K562 (cell line): ENCODE results near the gene TMEM185B. TPM values are rescaled to one million over a fixed set of nuclear protein-coding genes. Genes with fewer than 3 reads are reported as not detected.

ENCODE experiments used
- ATAC-seq: fragments of 200-7000 bp; cut with Tn5 transposase; 3 replicates; pipeline ENCODE4 v1.9.1; 2020; ENCODE audit warnings: moderate library complexity
- BruUV-seq: library from RNA; stranded (reverse); fragments of 400-500 nt; replicated peaks from 2 replicates; lab custom pipeline; 2021; lab: Mats Ljungman, UMichigan
- CTCF ChIA-PET: fragments of 300-600 bp; formaldehyde crosslinking; extraction: SDS; loops from one replicate; lab custom pipeline; 2021; ENCODE audit warnings: low intra/inter-chr PET ratio; lab: Yijun Ruan, JAX
- POLR2A ChIA-PET: fragments of 300-600, 350-650 bp; sonication (Branson Sonifier 250); formaldehyde crosslinking; extraction: SDS; loops from one replicate; lab custom pipeline; 2021; ENCODE audit warnings: antibody characterized with exemption, inconsistent platforms; lab: Yijun Ruan, JAX
- DNase-seq, 4 experiments: peaks; one replicate each; pipeline versions ENCODE4 v3.0.0 to v3.0.0-alpha.2; 2011 to 2018; ENCODE audit warnings: low spot score in 3 of 4, mixed read lengths in 3 of 4; ENCODE audit errors: extremely low read depth in 1 of 4
- FAIRE-seq: peaks from 2 replicates; lab custom pipeline; 2011; peaks lifted over from hg19 to GRCh38; lab: Jason Lieb, UNC
- H2AFZ ChIP-seq: 2 replicates; pipeline ENCODE4 v1.6.0; 2011; ENCODE audit warnings: low read depth, low read length, control low read depth, inconsistent platforms
- H3K27ac ChIP-seq: fragments of 200-600 bp; 3 replicates; pipeline ENCODE4 v1.8.0; 2011; ENCODE audit warnings: low read depth, mild to moderate bottlenecking, control low read depth, inconsistent platforms, low read length, moderate library complexity, mixed read lengths; ENCODE audit errors: extremely low read depth
- H3K27me3 ChIP-seq, 2 experiments: fragments of 300-600 bp in 1 of 2; 2 replicates in 1 of 2; 3 replicates in 1 of 2; pipeline versions ENCODE4 v1.6.0 to v1.8.0; 2011; ENCODE audit warnings: inconsistent platforms in 2 of 2, low read length in 2 of 2, mild to moderate bottlenecking in 1 of 2, mixed read lengths in 1 of 2, moderate library complexity in 1 of 2; ENCODE audit not compliant: control insufficient read depth in 2 of 2, insufficient read depth in 2 of 2
- H3K36me3 ChIP-seq: fragments of 300-600 bp; 3 replicates; pipeline ENCODE4 v1.8.0; 2011; ENCODE audit warnings: mild to moderate bottlenecking, low read length, inconsistent platforms; ENCODE audit not compliant: control insufficient read depth, insufficient read depth
- H3K4me1 ChIP-seq, 2 experiments: fragments of 200-600 bp in 1 of 2; replicated peaks in 1 of 2; 2 replicates in 1 of 2; 3 replicates in 1 of 2; pipeline versions ENCODE4 v1.5.1 to v1.8.0; 2011; ENCODE audit warnings: inconsistent platforms in 2 of 2, low read length in 2 of 2, mild to moderate bottlenecking in 1 of 2, mixed read lengths in 1 of 2, moderate library complexity in 1 of 2; ENCODE audit not compliant: control insufficient read depth in 2 of 2, insufficient read depth in 2 of 2
- H3K4me2 ChIP-seq: 2 replicates; pipeline ENCODE4 v1.6.1; 2011; ENCODE audit warnings: low read length, control low read depth, inconsistent platforms, mixed read lengths; ENCODE audit not compliant: insufficient read depth
- H3K4me3 ChIP-seq: fragments of 200-600 bp; sonication (generic), shearing (Covaris generic); 2 replicates; pipeline ENCODE4 v1.5.1; 2016; ENCODE audit warnings: control low read depth, inconsistent platforms
- H3K79me2 ChIP-seq: fragments of 200-600 bp; 3 replicates; pipeline ENCODE4 v1.8.0; 2011; ENCODE audit warnings: low read length, inconsistent platforms; ENCODE audit not compliant: control insufficient read depth, insufficient read depth
- H3K9ac ChIP-seq, 2 experiments: 2 replicates each; pipeline versions ENCODE4 v1.6.0 to v1.6.1; 2011; ENCODE audit warnings: low read depth in 2 of 2, low read length in 2 of 2, control low read depth in 1 of 2, inconsistent platforms in 1 of 2, mild to moderate bottlenecking in 1 of 2, mixed read lengths in 1 of 2; ENCODE audit not compliant: insufficient read depth in 1 of 2
- H3K9me1 ChIP-seq: one replicate; pipeline ENCODE4 v1.6.0; 2011; ENCODE audit warnings: inconsistent platforms, mild to moderate bottlenecking, low read length, moderate library complexity; ENCODE audit not compliant: control insufficient read depth, insufficient read depth
- H3K9me3 ChIP-seq: replicated peaks from 2 replicates; pipeline ENCODE4 v1.5.1; 2011; ENCODE audit warnings: low read depth, low read length, inconsistent platforms; ENCODE audit not compliant: control insufficient read depth, insufficient read depth
- H4K20me1 ChIP-seq: replicated peaks from 2 replicates; pipeline ENCODE4 v1.6.1; 2011; ENCODE audit warnings: low read length, inconsistent platforms, mixed read lengths; ENCODE audit not compliant: control insufficient read depth, insufficient read depth
- ARID3B ChIP-seq: fragments of 250-450 bp; sonication (Bioruptor Pico); IDR thresholded peaks from 2 replicates; pipeline ENCODE4 v1.4.0; 2020; ENCODE audit warnings: borderline replicate concordance
- CC2D1A ChIP-seq: fragments of 450-650 bp; IDR thresholded peaks from 2 replicates; pipeline ENCODE4 v1.6.1; 2017; ENCODE audit warnings: mild to moderate bottlenecking
- CREM ChIP-seq: IDR thresholded peaks from 2 replicates; pipeline ENCODE4 v1.6.1; 2014; ENCODE audit warnings: antibody characterized with exemption, low read depth
- FIP1L1 ChIP-seq: fragments of 200-400 bp; formaldehyde crosslinking; IDR thresholded peaks from 2 replicates; pipeline ENCODE4 v1.6.1; 2018; ENCODE audit warnings: mild to moderate bottlenecking, low read depth, low read length; ENCODE audit not compliant: poor library complexity, severe bottlenecking
- GABPB1 ChIP-seq: sonication (generic); formaldehyde crosslinking; IDR thresholded peaks from 2 replicates; pipeline ENCODE4 v1.8.0; 2022; ENCODE audit warnings: mild to moderate bottlenecking, missing genetic modification reagents
- GABPB2 ChIP-seq: fragments of 250-450 bp; sonication (Bioruptor Pico); conservative IDR thresholded peaks from 2 replicates; pipeline ENCODE4 v1.5.1; 2021; ENCODE audit warnings: mild to moderate bottlenecking
- GATAD2B ChIP-seq: fragments of 450-650 bp; IDR thresholded peaks from 2 replicates; pipeline ENCODE4 v1.6.1; 2017; ENCODE audit warnings: mild to moderate bottlenecking, borderline replicate concordance
- HEY1 ChIP-seq: fragments of 250-450 bp; sonication (Bioruptor Pico); IDR thresholded peaks from 2 replicates; pipeline ENCODE4 v1.5.0; 2020; ENCODE audit warnings: mild to moderate bottlenecking, moderate library complexity, borderline replicate concordance
- MED1 ChIP-seq: sonication (generic); formaldehyde crosslinking; IDR thresholded peaks from 2 replicates; pipeline ENCODE4 v1.8.1; 2023; ENCODE audit warnings: missing genetic modification reagents, borderline replicate concordance
- MTA3 ChIP-seq: fragments of 450-650 bp; formaldehyde crosslinking; IDR thresholded peaks from 2 replicates; pipeline ENCODE4 v1.6.1; 2017; ENCODE audit warnings: mild to moderate bottlenecking, borderline replicate concordance
- MYBL2 ChIP-seq, 2 experiments: fragments of 450-650 bp in 1 of 2; sonication (generic) in 1 of 2; formaldehyde crosslinking in 1 of 2; IDR thresholded peaks; 2 replicates each; pipeline versions ENCODE4 v1.6.1 to v1.8.1; 2017 to 2022; ENCODE audit warnings: borderline replicate concordance in 1 of 2, inconsistent platforms in 1 of 2, low read depth in 1 of 2, mild to moderate bottlenecking in 1 of 2, missing genetic modification reagents in 1 of 2, moderate library complexity in 1 of 2
- MYNN ChIP-seq, 2 experiments: sonication (generic); formaldehyde crosslinking in 1 of 2; IDR thresholded peaks; 2 replicates each; pipeline versions ENCODE4 v1.5.0 to v1.6.1; 2016 to 2020; ENCODE audit warnings: antibody characterized with exemption in 1 of 2, missing genetic modification reagents in 1 of 2
- SMAD2 ChIP-seq: fragments of 150-350 bp; IDR thresholded peaks from 2 replicates; pipeline ENCODE4 v1.6.1; 2014; ENCODE audit warnings: low read depth, mild to moderate bottlenecking, low read length
- STAT6 ChIP-seq: sonication (generic); formaldehyde crosslinking; IDR thresholded peaks from 2 replicates; pipeline ENCODE4 v1.8.1; 2023; ENCODE audit warnings: mild to moderate bottlenecking, missing genetic modification reagents
- TFAM ChIP-seq: fragments of 250-450 bp; sonication (Bioruptor Pico); conservative IDR thresholded peaks from 2 replicates; pipeline ENCODE4 v1.5.0; 2021; ENCODE audit warnings: mild to moderate bottlenecking, moderate library complexity
- TRIM24 ChIP-seq, 2 experiments: fragments of 450-650 bp; IDR thresholded peaks; 2 replicates each; pipeline ENCODE4 v1.6.1; 2016
- TRIM28 ChIP-seq: fragments of 450-650 bp; IDR thresholded peaks from 2 replicates; pipeline ENCODE4 v1.6.1; 2017
- ZNF124 ChIP-seq: sonication (generic); formaldehyde crosslinking; IDR thresholded peaks from 2 replicates; pipeline ENCODE4 v1.8.1; 2022; ENCODE audit warnings: missing genetic modification reagents
- ZNF212 ChIP-seq: fragments of 450-650 bp; formaldehyde crosslinking; IDR thresholded peaks from 2 replicates; pipeline ENCODE4 v1.4.0; 2020; ENCODE audit warnings: mild to moderate bottlenecking
- ZNF217 ChIP-seq: sonication (generic); formaldehyde crosslinking; IDR thresholded peaks from 2 replicates; pipeline ENCODE4 v1.8.0; 2022; ENCODE audit warnings: mild to moderate bottlenecking, missing genetic modification reagents
- WGBS: fragments of 100-300 bp; shearing (Covaris generic); methylation state at CpG from one replicate; pipeline ENCODE4 v1.1.6; 2016; ENCODE audit warnings: low coverage, mixed read lengths; ENCODE audit not compliant: insufficient coverage; ENCODE audit errors: missing lambda C conversion rate; 5-methylcytosine and 5-hydroxymethylcytosine counted together
- in situ Hi-C: fragments of 300-500 bp; cut with MboI; formaldehyde crosslinking; loops from 4 replicates; pipeline ENCODE4 v1.15.0; 2018; ENCODE audit warnings: inconsistent platforms, mixed read lengths
- intact Hi-C: fragments of 100-400 bp; cut with micrococcal nuclease; formaldehyde crosslinking; loops from 2 replicates; pipeline ENCODE4 v1.14.2; 2022
- polyA plus RNA-seq, 8 experiments: library from polyadenylated mRNA; depleted of rRNA in 4 of 8; stranded (reverse) in 5 of 8; unstranded in 3 of 8; fragments of >200 nt; fragmentation: Nextera tagmentation in 2 of 8; fragmentation: Illumina TruSeq in 1 of 8; extraction: Ambion mirVana in 2 of 8; extraction: Trizol in 1 of 8; gene quantifications; 2 replicates each; pipeline versions ENCODE4 v1.2.1 to v1.2.3, GENCODE V29; 2011 to 2014; ENCODE audit warnings: inconsistent platforms in 1 of 8, missing spikeins in 1 of 8
- total RNA-seq, 7 experiments: library from RNA; depleted of rRNA in 6 of 7; stranded (reverse); fragments of >200 nt in 6 of 7; fragmentation: Illumina TruSeq in 2 of 7; extraction: Trizol in 2 of 7; gene quantifications; 2 replicates each; pipeline versions ENCODE4 v1.2.1 to v1.2.3, GENCODE V29; 2011 to 2021; ENCODE audit warnings: low replicate concordance in 1 of 7

The TMEM185B gene
- total and polyA plus RNA-seq, 9 of the 15 experiments (the other 6 are each of a cell fraction or from before 2014, with no cell fraction given) = 2.9 to 28.2 (median 11.5) TPM

- TF ChIP-seq ARID3B (CRISPR knock-in tag) (no peak), ZNF124 (CRISPR knock-in tag) (no peak), TRIM28 (no peak)
Observed at GRCh38 chr2:120243211-120243610, 20.0 kb upstream of the TMEM185B start (continued).

- FAIRE-seq = no peak
- in situ Hi-C loops = no loop called here
- WGBS = 47% methylated on average over 6 of the region's 6 CpGs
- H3K4me3 ChIP-seq = no peak overlapping the region
- H4K20me1 ChIP-seq = no peaks in the 10 kb centered on the region; the same call in 1 of the 2 replicates
- H3K9me1 ChIP-seq = no peaks in the 10 kb centered on the region
- ChIA-PET CTCF (no interaction called here), POLR2A (interaction anchor here (0.5 to 0.6 kb wide), 3 partner anchors 9 to 92 kb away, joined by 3 read pairs; no protein-coding TSS in a partner anchor)
- no peak for DNase-seq
- no peaks in the 10 kb centered on the region for H3K9me3 ChIP-seq
- BruUV-seq = no TSS peak
- no peaks in the 10 kb centered on the region for H3K79me2 ChIP-seq
- no peaks in the 10 kb centered on the region for H3K36me3 ChIP-seq
- H3K27ac ChIP-seq = no peak overlapping the region
- no peak for ATAC-seq
- peaks cover 18 to 27% of the 10 kb centered on the region in 2 experiments for H3K4me1 ChIP-seq
- no peaks in the 10 kb centered on the region for H3K27me3 ChIP-seq
- H3K4me2 ChIP-seq = no peak overlapping the region
- H3K9ac ChIP-seq = no peak overlapping the region
- no peak overlapping the region for H2AFZ ChIP-seq
- intact Hi-C loops = no loop called here
- TF ChIP-seq GABPB2 (no peak), HEY1 (CRISPR knock-in tag) (no peak), ZNF212 (CRISPR knock-in tag) (no peak), TRIM24 (IDR thresholded peaks at IDR 0.05) (no peak), MTA3 (no peak), CC2D1A (no peak), FIP1L1 (no peak), MYNN (IDR thresholded peaks at IDR 0.05) (no peak), MYNN (CRISPR knock-in tag; IDR thresholded peaks at IDR 0.05) (no peak), SMAD2 (no peak), MED1 (CRISPR knock-in tag) (no peak), MYBL2 (IDR thresholded peaks at IDR 0.05; ENCODE audit: low read depth) (no peak), MYBL2 (CRISPR knock-in tag; IDR thresholded peaks at IDR 0.05; ENCODE audit: borderline replicate concordance) (no peak), TFAM (CRISPR knock-in tag) (no peak), ZNF217 (no peak), STAT6 (CRISPR knock-in tag) (no peak), GATAD2B (no peak), CREM (no peak), GABPB1 (CRISPR knock-in tag) (no peak)
Observed at GRCh38 chr2:120241684-120242083, 18.5 kb upstream of the TMEM185B start.
